NCI-H1694 treated with DMSO at 0.1 percent for 48 hours (cell line): ENCODE results near the gene UCP3.

ENCODE experiments used
- DNase-seq: peaks from one replicate; lab custom pipeline; 2025; lab: John Stamatoyannopoulos, UW

The UCP3 gene

GRCh38 chr11:74008373-74009229 lies at the start of gene UCP3:
TSS of gene UCP3 (minus strand) at chr11:74009085. CDS start at chr11:74007042, 2,043 bp downstream.
- DNase-seq = no peak

GRCh38 chr11:74057249-74058151 lies 48.6 kb upstream of the UCP3 start:
- DNase-seq = no peak

- no peak for DNase-seq
These were observed 47.1 kb upstream of the UCP3 start for GRCh38 chr11:74055938-74056337.

GRCh38 chr11:74050465-74050864 lies 41.6 kb upstream of the UCP3 start:
- DNase-seq = no peak

GRCh38 chr11:74048993-74049392 lies 40.1 kb upstream of the UCP3 start:
- DNase-seq = no peak

GRCh38 chr11:74044538-74044937 lies 35.7 kb upstream of the UCP3 start:
- DNase-seq = no peak

- no peak for DNase-seq
These were observed 34.6 kb upstream of the UCP3 start for GRCh38 chr11:74043450-74043849.

GRCh38 chr11:74037309-74037708 lies 28.4 kb upstream of the UCP3 start:
- no peak for DNase-seq

- no peak for DNase-seq
These were observed 26.4 kb upstream of the UCP3 start for GRCh38 chr11:74035264-74035663.

GRCh38 chr11:74033046-74033445 lies 24.2 kb upstream of the UCP3 start:
- no peak for DNase-seq

- DNase-seq = no peak
These were observed 22.1 kb upstream of the UCP3 start for GRCh38 chr11:74030723-74031676.

GRCh38 chr11:74025467-74026166 lies 16.7 kb upstream of the UCP3 start:
- no peak for DNase-seq

GRCh38 chr11:74024261-74025029 lies 15.6 kb upstream of the UCP3 start:
- no peak for DNase-seq

GRCh38 chr11:74023276-74023675 lies 14.4 kb upstream of the UCP3 start:
- DNase-seq = no peak

- DNase-seq = no peak
These were observed 13.7 kb upstream of the UCP3 start for GRCh38 chr11:74022546-74022945.

GRCh38 chr11:74021998-74022397 lies 13.1 kb upstream of the UCP3 start:
- DNase-seq = no peak

- DNase-seq = no peak
These were observed 11.7 kb upstream of the UCP3 start for GRCh38 chr11:74020539-74020938.

GRCh38 chr11:74019860-74020259 lies 11.0 kb upstream of the UCP3 start:
- no peak for DNase-seq

- DNase-seq = no peak
These were observed 10.3 kb upstream of the UCP3 start for GRCh38 chr11:74019104-74019738.
